Measurements from ENCODE around the gene POU3F2. TPM values are rescaled to one million over a fixed set of nuclear protein-coding genes. Genes with fewer than 3 reads are reported as not detected.

Gene POU3F2
- total RNA-seq, 1 experiment from 2014 or later = 0.07 TPM

DNA sequence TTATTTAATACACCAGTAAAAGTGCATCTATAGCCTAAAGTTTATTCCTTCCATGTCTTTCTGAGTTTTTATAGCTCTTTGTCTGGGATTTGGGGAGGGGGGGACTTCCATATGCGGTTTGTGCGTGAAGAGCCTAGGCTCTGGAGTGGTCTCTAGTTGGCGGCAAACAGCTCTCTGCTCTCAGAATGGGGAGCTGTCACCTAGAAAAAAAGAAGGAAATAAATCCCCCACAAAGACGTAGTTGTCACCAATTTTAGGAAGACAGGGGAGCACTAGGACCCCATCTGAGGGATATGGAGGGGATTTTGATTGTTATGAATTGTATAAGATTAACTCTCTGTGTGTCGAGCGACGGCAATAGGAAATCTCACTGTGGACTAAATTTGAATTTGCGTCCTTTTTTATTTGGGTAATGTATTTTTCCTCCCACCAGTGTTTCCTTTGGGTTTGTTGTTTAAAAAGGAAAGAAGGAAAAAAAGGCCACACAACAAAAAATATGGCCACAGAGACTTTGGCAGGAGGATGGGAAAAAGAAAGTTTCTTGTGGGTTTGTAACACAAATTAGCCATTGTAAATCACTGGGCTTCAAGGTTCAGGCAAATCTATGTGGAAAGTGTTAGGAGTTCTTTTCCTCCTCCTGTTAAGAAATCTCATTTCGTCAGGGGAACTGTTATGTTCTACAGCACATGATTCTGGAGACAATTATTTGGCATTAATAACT lies 7.4 kb downstream of the POU3F2 start:
- BruUV-seq (replicated peaks) = no TSS peak
- Histone ChIP-seq H3K9ac (ENCODE audit: low read length) (no peak overlapping the region), H3K27ac (ENCODE audit: low read length) (no peak overlapping the region), H3K27me3 (ENCODE audit: low read length) (peaks cover 85% of the 10 kb centered on the region), H3K9me3 (ENCODE audit: low read length) (no peaks in the 10 kb centered on the region), H3F3A (ENCODE audit: low read length, unreplicated experiment) (no peaks in the 10 kb centered on the region), H3K4me3 (ENCODE audit: low read length) (no peak overlapping the region), H4K20me1 (ENCODE audit: low read length) (no peaks in the 10 kb centered on the region), H3K4me1 (ENCODE audit: insufficient read depth, low read length) (no peaks in the 10 kb centered on the region), H3K4me2 (ENCODE audit: low read length) (no peak overlapping the region), H3K79me2 (ENCODE audit: low read length) (no peaks in the 10 kb centered on the region), H3K9me2 (replicated peaks; ENCODE audit: low read length) (no peaks in the 10 kb centered on the region), H3K36me3 (ENCODE audit: low read depth, low read length) (no peaks in the 10 kb centered on the region), H2AFZ (ENCODE audit: low read length) (no peak overlapping the region)
- intact Hi-C loops (cut with micrococcal nuclease) = no loop called here
- ATAC-seq (no peak), DNase-seq (no peak)
- POLR2A ChIA-PET (ENCODE audit: unreplicated experiment) = no interaction called here
- CTCF ChIA-PET = interaction anchor here (0.6 kb wide), 1 partner anchor 64 kb away, joined by 7 read pairs; no protein-coding TSS in a partner anchor
- no peak for TF ChIP-seq EZH2phosphoT487 (IDR thresholded peaks at IDR 0.05; ENCODE audit: borderline replicate concordance, low read length)
- no peak for TF ChIP-seq CTCF (conservative IDR thresholded peaks at IDR 0.05; ENCODE audit: low read depth, low read length)
- no peak for TF ChIP-seq EZH2 (IDR thresholded peaks at IDR 0.05; ENCODE audit: low read length, unreplicated experiment)

DNA sequence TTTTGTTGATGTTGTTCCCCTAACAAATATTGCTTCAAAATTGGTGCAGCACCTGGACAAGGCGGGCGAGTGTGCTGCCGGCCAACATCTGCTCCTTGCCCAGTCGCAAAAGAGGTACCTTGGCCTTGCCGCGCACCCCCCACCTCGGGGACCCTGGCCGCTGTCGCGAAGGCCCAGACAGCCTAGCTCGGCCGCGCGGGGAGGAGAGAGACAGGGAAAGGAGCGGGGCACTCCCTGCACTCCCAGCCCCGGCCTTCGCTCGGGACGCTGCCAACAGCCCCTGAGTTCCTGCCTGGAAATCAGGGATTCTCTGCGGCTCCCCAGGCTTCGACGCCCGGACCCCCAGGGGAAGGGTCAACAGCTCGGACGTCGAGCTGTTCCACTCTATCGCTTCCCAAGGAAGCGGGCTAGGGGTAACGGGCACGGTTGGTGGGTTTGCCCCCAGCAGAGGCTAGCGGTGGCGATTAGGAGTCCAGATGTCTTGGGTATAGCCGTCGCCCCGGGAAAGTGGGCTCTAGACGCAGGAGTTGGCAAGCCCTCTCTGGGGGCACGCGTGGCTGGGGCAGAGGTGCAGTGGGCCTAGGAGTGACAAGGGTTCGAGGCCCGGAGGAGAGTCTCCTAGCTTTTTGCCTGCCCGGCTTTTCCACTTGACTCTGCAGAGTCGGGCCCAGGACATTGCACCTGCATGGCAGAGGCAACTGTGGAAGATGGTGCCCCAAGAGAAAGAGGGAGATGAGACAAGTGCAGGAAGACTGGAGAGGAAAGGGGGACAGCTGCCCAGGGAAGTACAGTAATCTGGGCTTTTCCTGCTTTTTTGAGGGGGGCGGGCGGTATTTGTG lies 8.2 kb downstream of the POU3F2 start:
- H3K4me1 ChIP-seq (ENCODE audit: insufficient read depth, low read length) = no peaks in the 10 kb centered on the region
- TF ChIP-seq EZH2phosphoT487 (IDR thresholded peaks at IDR 0.05; ENCODE audit: borderline replicate concordance, low read length) (no peak), CTCF (conservative IDR thresholded peaks at IDR 0.05; ENCODE audit: low read depth, low read length) (no peak), EZH2 (IDR thresholded peaks at IDR 0.05; ENCODE audit: low read length, unreplicated experiment) (no peak)
- H3K79me2 ChIP-seq (ENCODE audit: low read length) = no peaks in the 10 kb centered on the region
- H3F3A ChIP-seq (ENCODE audit: low read length, unreplicated experiment) = no peaks in the 10 kb centered on the region
- ChIA-PET POLR2A (ENCODE audit: unreplicated experiment) (no interaction called here), CTCF (no interaction called here)
- peaks cover 78% of the 10 kb centered on the region for H3K27me3 ChIP-seq (ENCODE audit: low read length)
- no peaks in the 10 kb centered on the region for H3K36me3 ChIP-seq (ENCODE audit: low read depth, low read length)
- no peak overlapping the region for H3K4me3 ChIP-seq (ENCODE audit: low read length)
- H3K9me2 ChIP-seq (replicated peaks; ENCODE audit: low read length) = no peaks in the 10 kb centered on the region
- H2AFZ ChIP-seq (ENCODE audit: low read length) = no peak overlapping the region
- no peaks in the 10 kb centered on the region for H3K9me3 ChIP-seq (ENCODE audit: low read length)
- no TSS peak for BruUV-seq (replicated peaks)
- DNase-seq (no peak), ATAC-seq (no peak)
- intact Hi-C loops (cut with micrococcal nuclease) = no loop called here
- H3K27ac ChIP-seq (ENCODE audit: low read length) = no peak overlapping the region
- H3K4me2 ChIP-seq (ENCODE audit: low read length) = no peak overlapping the region
- no peak overlapping the region for H3K9ac ChIP-seq (ENCODE audit: low read length)
- H4K20me1 ChIP-seq (ENCODE audit: low read length) = no peaks in the 10 kb centered on the region

Data from PC-3 (cell line).